HEK293 (cell line): ENCODE results near the gene ARHGAP35.

Source experiments
- YY2 ChIP-seq: fragments of 450-650 bp; formaldehyde crosslinking; IDR thresholded peaks from 2 replicates; pipeline ENCODE4 v1.5.1; 2016; ENCODE audit warnings: missing biosample characterization, missing genetic modification characterization
- ZBTB17 ChIP-seq: fragments of 450-650 bp; formaldehyde crosslinking; IDR thresholded peaks from 2 replicates; pipeline ENCODE4 v1.5.1; 2016; ENCODE audit warnings: missing biosample characterization, missing genetic modification characterization
- ZNF157 ChIP-seq: fragments of 450-650 bp; formaldehyde crosslinking; IDR thresholded peaks from 2 replicates; pipeline ENCODE4 v1.5.1; 2016; ENCODE audit warnings: missing biosample characterization, missing genetic modification characterization
- ZNF24 ChIP-seq: fragments of 450-650 bp; formaldehyde crosslinking; IDR thresholded peaks from 2 replicates; pipeline ENCODE4 v1.5.1; 2016; ENCODE audit warnings: missing biosample characterization, missing genetic modification characterization
- ZNF404 ChIP-seq: fragments of 450-650 bp; formaldehyde crosslinking; IDR thresholded peaks from 2 replicates; pipeline ENCODE4 v1.5.1; 2017; ENCODE audit warnings: missing biosample characterization, missing genetic modification characterization
- ZNF549 ChIP-seq: fragments of 450-650 bp; IDR thresholded peaks from 2 replicates; pipeline ENCODE4 v1.5.1; 2018; ENCODE audit warnings: missing biosample characterization, missing genetic modification characterization, mild to moderate bottlenecking, inconsistent platforms, moderate library complexity
- TF ChIP-seq, protein P1 (sequence below): fragments of 450-650 bp; formaldehyde crosslinking; IDR thresholded peaks from 2 replicates; pipeline ENCODE4 v1.5.1; 2016; ENCODE audit warnings: missing biosample characterization, missing genetic modification characterization
- TF ChIP-seq, protein P2 (sequence below): sonication (generic); formaldehyde crosslinking; IDR thresholded peaks from 2 replicates; pipeline ENCODE4 v1.8.1; 2022; ENCODE audit warnings: mild to moderate bottlenecking, moderate library complexity, missing genetic modification reagents

DNA sequence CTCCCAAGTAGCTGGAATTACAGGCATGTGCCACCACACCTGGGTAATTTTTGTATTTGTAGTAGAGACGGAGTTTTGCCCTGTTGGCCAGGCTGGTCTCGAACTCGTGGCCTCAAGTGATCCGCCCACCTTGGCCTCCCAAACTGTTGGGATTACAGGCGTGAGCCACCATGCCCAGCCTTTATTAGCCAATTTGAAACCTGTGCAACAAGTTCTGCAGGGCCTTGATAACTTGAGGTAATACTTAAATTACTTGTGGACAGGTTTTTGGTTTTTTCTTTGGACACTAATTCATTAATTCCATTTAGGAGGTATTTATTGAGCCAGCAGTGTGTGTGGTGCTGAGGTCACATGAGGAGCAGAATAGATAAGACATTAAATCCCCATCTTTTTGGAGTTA is 39.5 kb downstream of the ARHGAP35 start:
- TF ChIP-seq, protein P1, sequence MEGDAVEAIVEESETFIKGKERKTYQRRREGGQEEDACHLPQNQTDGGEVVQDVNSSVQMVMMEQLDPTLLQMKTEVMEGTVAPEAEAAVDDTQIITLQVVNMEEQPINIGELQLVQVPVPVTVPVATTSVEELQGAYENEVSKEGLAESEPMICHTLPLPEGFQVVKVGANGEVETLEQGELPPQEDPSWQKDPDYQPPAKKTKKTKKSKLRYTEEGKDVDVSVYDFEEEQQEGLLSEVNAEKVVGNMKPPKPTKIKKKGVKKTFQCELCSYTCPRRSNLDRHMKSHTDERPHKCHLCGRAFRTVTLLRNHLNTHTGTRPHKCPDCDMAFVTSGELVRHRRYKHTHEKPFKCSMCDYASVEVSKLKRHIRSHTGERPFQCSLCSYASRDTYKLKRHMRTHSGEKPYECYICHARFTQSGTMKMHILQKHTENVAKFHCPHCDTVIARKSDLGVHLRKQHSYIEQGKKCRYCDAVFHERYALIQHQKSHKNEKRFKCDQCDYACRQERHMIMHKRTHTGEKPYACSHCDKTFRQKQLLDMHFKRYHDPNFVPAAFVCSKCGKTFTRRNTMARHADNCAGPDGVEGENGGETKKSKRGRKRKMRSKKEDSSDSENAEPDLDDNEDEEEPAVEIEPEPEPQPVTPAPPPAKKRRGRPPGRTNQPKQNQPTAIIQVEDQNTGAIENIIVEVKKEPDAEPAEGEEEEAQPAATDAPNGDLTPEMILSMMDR (tag by site-specific recombination), result no peak
- TF ChIP-seq ZNF549 (no peak), YY2 (tag by site-specific recombination) (no peak), ZBTB17 (tag by site-specific recombination) (no peak), ZNF24 (tag by site-specific recombination) (no peak), ZNF157 (tag by site-specific recombination) (no peak), ZNF404 (no peak)
- TF ChIP-seq, protein P2, sequence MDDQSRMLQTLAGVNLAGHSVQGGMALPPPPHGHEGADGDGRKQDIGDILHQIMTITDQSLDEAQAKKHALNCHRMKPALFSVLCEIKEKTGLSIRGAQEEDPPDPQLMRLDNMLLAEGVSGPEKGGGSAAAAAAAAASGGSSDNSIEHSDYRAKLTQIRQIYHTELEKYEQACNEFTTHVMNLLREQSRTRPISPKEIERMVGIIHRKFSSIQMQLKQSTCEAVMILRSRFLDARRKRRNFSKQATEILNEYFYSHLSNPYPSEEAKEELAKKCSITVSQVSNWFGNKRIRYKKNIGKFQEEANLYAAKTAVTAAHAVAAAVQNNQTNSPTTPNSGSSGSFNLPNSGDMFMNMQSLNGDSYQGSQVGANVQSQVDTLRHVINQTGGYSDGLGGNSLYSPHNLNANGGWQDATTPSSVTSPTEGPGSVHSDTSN, result no peak
